Stimulated activated CD8-positive, alpha-beta memory T cell treated with anti-CD3 and anti-CD28 coated beads, Interleukin-7, amount 100 ng/mL, for 1 hour (primary cell): ENCODE data around the gene SOX3.

Experiments
- DNase-seq, 2 donors: peaks; one replicate each; pipeline ENCODE4 v3.0.0-alpha.2; 2020; ENCODE audit warnings: low read depth in 2 of 2

The SOX3 gene

DNA sequence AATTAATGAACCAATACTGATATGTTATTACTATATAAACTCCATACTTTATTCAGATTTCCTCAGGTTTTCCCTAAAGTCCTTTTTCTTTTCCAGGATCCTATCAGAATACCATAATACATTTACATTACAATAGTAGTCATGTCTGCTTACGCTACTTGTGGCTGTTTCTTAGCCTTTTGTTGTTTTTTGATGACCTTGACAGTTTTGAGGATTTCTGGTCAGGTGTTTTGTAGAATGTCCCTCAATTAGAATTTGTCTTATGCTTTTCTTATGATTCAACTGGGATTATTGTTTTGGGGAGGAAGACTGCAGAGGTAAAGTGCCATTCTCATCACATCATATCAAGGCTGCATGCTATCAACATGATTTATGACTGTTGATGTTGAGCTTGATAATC, 9.1 kb downstream of the SOX3 start:
- DNase-seq: no peak

DNA sequence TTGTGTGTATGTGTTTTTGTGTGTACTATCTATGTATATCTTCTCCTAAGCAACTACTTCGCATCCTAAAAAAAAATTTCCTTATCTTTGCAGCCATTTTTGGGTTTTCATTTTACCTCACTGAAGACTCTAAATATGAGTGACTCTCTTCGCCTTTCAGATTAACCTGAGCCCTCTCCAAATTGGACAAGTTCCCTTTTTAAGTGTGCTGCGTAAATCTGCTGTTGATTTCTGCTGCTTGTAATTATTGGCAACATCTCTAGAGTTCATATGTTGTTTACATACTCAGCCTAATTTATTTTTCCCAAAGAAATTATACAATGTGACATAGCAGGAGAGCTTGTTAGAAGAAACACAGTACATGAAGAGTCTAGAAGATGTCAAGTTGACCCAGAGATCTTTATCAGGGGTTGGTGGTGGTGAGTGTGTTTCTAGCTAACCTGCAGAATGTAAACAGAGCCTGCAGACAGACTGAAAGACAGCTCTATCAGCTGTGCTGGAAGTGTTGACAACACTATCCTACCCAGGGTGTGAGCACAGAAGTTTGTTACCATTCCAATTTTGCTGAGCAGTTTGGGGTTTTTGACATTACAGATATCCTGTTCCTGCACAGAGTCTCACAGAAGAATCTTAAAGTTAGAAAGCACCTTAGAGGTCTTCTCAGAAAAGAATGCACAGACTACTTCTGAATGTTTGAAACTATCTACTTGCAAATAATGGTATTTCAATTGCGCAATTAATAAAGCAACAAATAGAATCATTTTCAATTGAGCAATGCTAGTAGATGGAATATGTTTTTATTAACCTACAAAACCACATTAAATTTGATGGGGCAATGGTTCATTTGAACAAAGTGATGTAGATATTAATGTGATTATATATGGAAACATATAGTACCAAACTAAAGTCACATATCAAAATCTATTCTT, 12.5 kb downstream of the SOX3 start:
- no peak for DNase-seq

DNA sequence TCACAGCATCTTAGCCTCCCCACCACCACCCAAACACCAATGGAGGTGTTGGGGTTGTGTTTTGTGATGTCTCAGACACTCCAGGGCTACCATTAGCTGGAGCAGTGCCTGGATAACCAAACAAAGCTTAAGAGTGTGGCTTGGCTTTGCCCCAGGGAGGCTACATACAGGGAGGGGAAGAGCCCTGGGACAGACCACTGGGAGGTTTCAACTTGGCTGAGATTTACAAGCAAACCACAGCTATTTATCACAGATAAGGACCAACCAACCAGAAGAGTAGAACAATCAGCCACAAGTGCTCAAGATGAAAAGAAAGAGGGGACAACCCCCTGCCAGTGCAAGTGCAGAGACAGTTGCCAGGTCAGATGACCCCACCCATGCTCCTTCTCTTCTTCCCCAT, 24.1 kb downstream of the SOX3 start:
- DNase-seq: no peak

DNA sequence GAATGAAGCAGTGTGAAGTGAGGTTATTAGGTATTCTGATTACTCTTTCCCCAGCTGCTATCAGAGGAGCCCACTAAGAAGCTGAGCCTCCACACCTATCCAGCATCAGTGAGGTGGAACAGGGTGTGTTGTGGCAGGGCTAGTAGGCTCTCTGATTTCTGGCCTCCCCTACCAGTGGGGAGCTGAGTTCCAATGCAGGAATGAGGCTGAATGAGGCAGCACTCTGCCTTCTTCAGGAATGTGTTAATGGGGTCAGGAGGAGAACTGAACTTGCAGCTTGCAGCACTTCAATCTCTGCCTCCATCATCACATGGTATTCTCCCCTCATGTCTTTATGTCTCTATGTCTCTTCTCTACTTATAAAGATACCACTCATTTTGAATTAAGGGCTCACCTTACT, 26.9 kb downstream of the SOX3 start:
- DNase-seq: no peak

DNA sequence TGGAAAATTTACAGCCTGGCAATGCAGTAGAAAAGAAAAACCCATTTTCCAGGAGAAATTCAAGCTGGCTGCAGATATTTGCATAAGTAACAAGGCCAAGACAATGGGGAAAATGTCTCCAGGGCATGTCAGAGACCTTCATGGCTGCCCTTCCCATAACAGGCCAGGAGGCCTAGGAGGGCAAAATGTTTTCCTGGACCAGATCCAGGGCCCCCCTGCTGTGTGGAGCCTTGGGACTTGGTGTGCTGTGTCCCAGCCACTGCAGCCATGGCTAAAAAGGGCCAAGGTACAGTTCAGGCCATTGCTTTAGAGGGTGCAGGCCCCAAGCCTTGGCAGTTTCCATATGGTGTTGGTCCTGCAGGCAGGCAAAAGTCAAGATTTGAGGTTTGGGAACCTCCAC, 29.8 kb downstream of the SOX3 start:
- DNase-seq: no peak

DNA sequence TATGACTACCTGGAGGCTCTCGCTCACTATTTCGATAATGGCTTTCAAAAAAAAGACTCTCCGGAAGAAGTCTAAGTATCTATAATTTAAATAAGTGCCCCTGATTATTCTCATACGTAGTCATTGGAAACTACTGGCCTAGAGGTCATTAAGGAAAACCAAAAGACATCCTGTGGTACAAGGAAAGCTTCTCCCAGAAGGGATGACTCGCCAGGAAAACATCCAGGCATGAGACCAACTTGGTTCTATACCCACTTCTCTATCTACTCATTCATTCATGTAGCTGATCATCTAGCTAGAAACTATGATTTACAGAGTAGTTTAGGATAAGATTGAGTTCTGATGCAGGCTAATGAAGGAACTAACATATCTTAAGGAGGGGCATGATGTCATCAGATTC, 37.7 kb downstream of the SOX3 start:
- DNase-seq: no peak
